ENCODE measurements around the gene OGDH. TPM values are rescaled to one million over a fixed set of nuclear protein-coding genes. Genes with fewer than 3 reads are reported as not detected.

The OGDH gene
- total RNA-seq (100 to 1,000 TPM; 252 to 500 (median 326) TPM), polyA plus RNA-seq (100 to 1,000 TPM; 176 to 181 (median 179) TPM)
- long read RNA-seq, donor 1, full-length matches to known transcripts: 7 of 63 reads
- long read RNA-seq, donor 1, partial matches to known transcripts: 55 of 63 reads
- long read RNA-seq, donor 1, other reads (novel, unspliced or antisense): 1 of 63 reads
- long read RNA-seq, donor 2, full-length matches to known transcripts: 43 of 291 reads
- long read RNA-seq, donor 2, partial matches to known transcripts: 217 of 291 reads
- long read RNA-seq, donor 2, other reads (novel, unspliced or antisense): 31 of 291 reads

DNA sequence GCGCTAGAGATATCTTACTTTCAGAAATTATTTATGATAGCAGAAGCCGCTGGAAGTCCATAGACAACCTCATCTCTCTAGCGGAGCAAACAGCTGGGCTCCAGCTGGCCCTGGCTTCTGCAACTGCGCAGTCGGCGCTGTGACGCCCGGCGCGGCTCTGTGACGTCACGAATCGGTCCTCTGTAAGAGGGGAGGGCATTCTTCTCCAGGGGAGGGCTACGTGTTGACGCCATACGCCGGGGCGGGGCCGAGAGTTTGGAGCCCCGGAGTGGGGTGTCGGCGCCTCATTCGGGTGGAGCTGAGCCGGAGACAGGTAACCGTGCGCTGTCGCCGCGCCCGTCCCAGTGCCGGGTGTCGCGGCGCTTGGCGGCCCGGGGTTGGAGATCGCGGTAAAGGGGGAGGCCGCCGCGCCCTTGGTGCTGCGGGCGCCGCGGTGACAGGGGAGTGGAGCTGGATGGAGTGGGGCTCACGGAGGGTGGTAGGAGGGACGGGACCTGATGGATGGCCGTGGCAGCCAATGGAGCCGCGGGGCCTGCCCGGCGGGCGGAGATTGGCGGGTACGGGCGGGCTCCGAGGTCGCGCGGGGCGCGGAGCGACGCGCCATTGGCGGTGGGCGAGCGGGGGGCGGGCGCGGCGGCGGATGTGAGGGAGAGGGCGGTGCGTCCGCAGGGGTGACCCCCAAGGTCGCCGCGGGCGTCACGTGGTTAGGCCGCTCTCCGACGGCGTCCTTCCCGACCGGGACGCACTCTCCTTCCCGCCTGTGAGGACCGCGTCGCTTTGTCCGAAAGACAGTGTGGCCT, at the start of gene OGDH:
Gene OGDH, plus strand, starts transcription at position 287 of the 800 bp plus-strand sequence. CDS start 17,717 bp downstream, outside the sequence.
- peaks cover 23% of the 10 kb centered on the region for H3K4me1 ChIP-seq
- TF ChIP-seq, protein P1, sequence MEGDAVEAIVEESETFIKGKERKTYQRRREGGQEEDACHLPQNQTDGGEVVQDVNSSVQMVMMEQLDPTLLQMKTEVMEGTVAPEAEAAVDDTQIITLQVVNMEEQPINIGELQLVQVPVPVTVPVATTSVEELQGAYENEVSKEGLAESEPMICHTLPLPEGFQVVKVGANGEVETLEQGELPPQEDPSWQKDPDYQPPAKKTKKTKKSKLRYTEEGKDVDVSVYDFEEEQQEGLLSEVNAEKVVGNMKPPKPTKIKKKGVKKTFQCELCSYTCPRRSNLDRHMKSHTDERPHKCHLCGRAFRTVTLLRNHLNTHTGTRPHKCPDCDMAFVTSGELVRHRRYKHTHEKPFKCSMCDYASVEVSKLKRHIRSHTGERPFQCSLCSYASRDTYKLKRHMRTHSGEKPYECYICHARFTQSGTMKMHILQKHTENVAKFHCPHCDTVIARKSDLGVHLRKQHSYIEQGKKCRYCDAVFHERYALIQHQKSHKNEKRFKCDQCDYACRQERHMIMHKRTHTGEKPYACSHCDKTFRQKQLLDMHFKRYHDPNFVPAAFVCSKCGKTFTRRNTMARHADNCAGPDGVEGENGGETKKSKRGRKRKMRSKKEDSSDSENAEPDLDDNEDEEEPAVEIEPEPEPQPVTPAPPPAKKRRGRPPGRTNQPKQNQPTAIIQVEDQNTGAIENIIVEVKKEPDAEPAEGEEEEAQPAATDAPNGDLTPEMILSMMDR (IDR thresholded peaks at IDR 0.05): no peak
- peak within 1 kb of the TSS; percentile 96 for H3K27ac ChIP-seq
- peaks cover 0 to 4% of the 10 kb centered on the region in 2 donors for H3K36me3 ChIP-seq (ENCODE audit: insufficient read depth in 1 of 2, low read depth in 1 of 2)
- H3K9me3 ChIP-seq: no peaks in the 10 kb centered on the region
- WGBS, 3 donors: 0 to 1% (median 0%) methylated on average over 61 to 93 of the region's 93 CpGs
- intact Hi-C loops (cut with DNase I): loop anchor here (5.0 to 10.0 kb wide), 4 partner anchors 41 to 191 kb away; partner anchors contain the start of genes PPIA (in 1 of the 2) and ZMIZ2 (in 1 of the 2)
- DNase-seq (peak; percentile 98 to 100), ATAC-seq (peak; percentile 95 to 98 (median 96))
- H3K4me3 ChIP-seq: peak within 1 kb of the TSS; percentile 76
- H3K27me3 ChIP-seq (ENCODE audit: insufficient read depth in 3 of 3, low read length in 2 of 3): no peaks in the 10 kb centered on the region

DNA sequence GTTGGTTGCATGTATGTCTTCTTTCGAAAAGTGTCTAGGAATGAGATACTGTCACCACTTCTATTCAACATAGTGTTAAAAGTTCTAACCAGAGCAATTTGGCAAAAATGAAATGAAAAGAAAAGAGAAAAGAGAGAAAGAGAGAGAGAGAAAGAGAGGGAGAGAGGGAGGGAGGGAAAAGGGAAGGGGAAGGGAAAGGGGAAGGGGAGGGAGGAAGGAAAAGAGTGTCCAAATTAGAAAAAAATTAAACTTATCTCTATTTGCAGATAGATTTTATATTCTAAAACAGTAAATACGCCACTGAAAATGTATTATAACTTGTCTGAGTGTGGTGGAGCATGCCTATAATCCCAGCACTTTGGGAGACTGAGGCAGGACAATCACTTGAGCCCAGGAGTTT, 48.9 kb upstream of the OGDH start:
- TF ChIP-seq, protein P1 (IDR thresholded peaks at IDR 0.05): no peak
- H3K27me3 ChIP-seq (ENCODE audit: insufficient read depth in 3 of 3, low read length in 2 of 3): no peaks in the 10 kb centered on the region
- H3K36me3 ChIP-seq (ENCODE audit: insufficient read depth in 1 of 2, low read depth in 1 of 2): no peaks in the 10 kb centered on the region
- WGBS, 3 donors: 85 to 96% (median 88%) methylated on average over 2 of the region's 2 CpGs
- no peak overlapping the region for H3K4me3 ChIP-seq
- no peaks in the 10 kb centered on the region for H3K9me3 ChIP-seq
- intact Hi-C loops (cut with DNase I): loop anchor here in 1 of 2 donors (5.0 kb wide), 1 partner anchor 45 kb away; no protein-coding TSS in a partner anchor
- DNase-seq: no peak
- H3K27ac ChIP-seq: no peak overlapping the region
- ATAC-seq: no peak
- peaks cover 4% of the 10 kb centered on the region for H3K4me1 ChIP-seq

DNA sequence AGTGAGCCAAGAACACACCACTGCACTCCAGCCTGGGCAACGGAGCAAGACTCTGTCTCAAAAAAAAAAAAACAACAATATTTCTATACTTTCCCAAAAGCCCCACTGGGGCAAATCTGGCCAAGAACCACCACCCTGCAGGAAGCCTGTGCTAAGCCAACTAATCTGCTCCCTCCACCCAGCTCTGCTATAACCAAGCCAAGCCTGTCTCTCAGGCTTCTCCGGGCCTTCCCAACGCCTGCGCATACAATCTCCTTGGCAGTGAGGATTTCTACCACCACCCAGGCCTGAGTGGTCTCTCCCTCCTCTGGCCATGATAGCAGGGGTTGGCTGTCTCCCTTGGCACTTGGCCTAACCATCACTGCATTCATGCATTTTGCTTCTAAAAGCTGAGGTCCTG, 46.9 kb upstream of the OGDH start:
- H3K4me3 ChIP-seq: no peak overlapping the region
- TF ChIP-seq, protein P1 (IDR thresholded peaks at IDR 0.05): no peak
- H3K4me1 ChIP-seq: peaks cover 4% of the 10 kb centered on the region
- DNase-seq (no peak), ATAC-seq (no peak)
- peaks cover 4 to 8% of the 10 kb centered on the region in 2 donors for H3K36me3 ChIP-seq (ENCODE audit: insufficient read depth in 1 of 2, low read depth in 1 of 2)
- no peaks in the 10 kb centered on the region for H3K27me3 ChIP-seq (ENCODE audit: insufficient read depth in 3 of 3, low read length in 2 of 3)
- no peaks in the 10 kb centered on the region for H3K9me3 ChIP-seq
- intact Hi-C loops (cut with DNase I): loop anchor here in 1 of 2 donors (5.0 kb wide), 1 partner anchor 47 kb away; no protein-coding TSS in a partner anchor
- H3K27ac ChIP-seq: no peak overlapping the region
- 69 to 84% (median 79%) methylated on average over 3 to 4 of the region's 4 CpGs for WGBS, 3 donors

DNA sequence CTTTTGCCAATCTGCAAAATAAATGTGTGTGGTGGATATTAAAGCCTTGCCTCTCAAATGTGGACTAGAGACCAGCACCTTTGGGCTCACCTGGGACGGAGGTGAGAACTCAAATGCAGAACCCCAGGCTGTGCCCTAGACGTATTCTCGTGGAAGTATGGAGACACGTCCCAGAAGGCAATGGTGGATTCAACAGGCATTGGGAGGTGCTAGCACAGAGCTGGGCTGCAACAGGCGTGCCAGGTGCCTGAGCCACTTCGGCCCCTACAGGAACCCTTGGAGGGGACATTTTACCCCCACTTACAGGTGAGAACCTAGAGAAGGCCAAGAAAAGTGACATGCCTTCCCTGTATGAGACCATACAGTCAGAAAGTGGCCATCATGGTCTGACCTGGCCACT, 44.9 kb upstream of the OGDH start:
- WGBS, 3 donors: 80 to 83% (median 82%) methylated on average over 6 of the region's 6 CpGs
- H3K9me3 ChIP-seq: no peaks in the 10 kb centered on the region
- H3K27ac ChIP-seq: no peak overlapping the region
- intact Hi-C loops (cut with DNase I): loop anchor here (10.0 kb wide), 1 partner anchor 187 kb away; no protein-coding TSS in a partner anchor
- ATAC-seq: no peak
- H3K27me3 ChIP-seq (ENCODE audit: insufficient read depth in 3 of 3, low read length in 2 of 3): no peaks in the 10 kb centered on the region
- H3K4me1 ChIP-seq: peaks cover 7% of the 10 kb centered on the region
- no peak overlapping the region for H3K4me3 ChIP-seq
- peaks cover 4 to 28% of the 10 kb centered on the region in 2 donors for H3K36me3 ChIP-seq (ENCODE audit: insufficient read depth in 1 of 2, low read depth in 1 of 2)
- DNase-seq: no peak
- TF ChIP-seq, protein P1 (IDR thresholded peaks at IDR 0.05): no peak

All from psoas muscle (tissue), 8 donors.